Fibroblast of villous mesenchyme (primary cell): ENCODE measurements around the gene FADS3. TPM values are rescaled to one million over a fixed set of nuclear protein-coding genes. Genes with fewer than 3 reads are reported as not detected.

Experiments
- DNase-seq: peaks from one replicate; pipeline ENCODE4 v3.0.0-alpha.2; 2010; ENCODE audit warnings: low read depth
- H3K4me3 ChIP-seq: 2 replicates; pipeline ENCODE4 v1.5.1; 2011; ENCODE audit warnings: low read depth, mild to moderate bottlenecking, low read length
- total RNA-seq: library from RNA; depleted of rRNA; stranded (reverse); fragments of >200 nt; gene quantifications from 2 replicates; pipeline ENCODE4 v1.2.3, GENCODE V29; 2012
- TF ChIP-seq, protein P1 (sequence below): IDR thresholded peaks from 2 replicates; pipeline ENCODE4 v1.5.1; 2012; ENCODE audit warnings: low read depth, mild to moderate bottlenecking, low read length; ENCODE audit not compliant: insufficient read depth

The FADS3 gene
- total RNA-seq, 1 donor: 126 TPM

GRCh38 chr11:61866231-61866957 is 25.0 kb downstream of the FADS3 start:
- TF ChIP-seq, protein P1, sequence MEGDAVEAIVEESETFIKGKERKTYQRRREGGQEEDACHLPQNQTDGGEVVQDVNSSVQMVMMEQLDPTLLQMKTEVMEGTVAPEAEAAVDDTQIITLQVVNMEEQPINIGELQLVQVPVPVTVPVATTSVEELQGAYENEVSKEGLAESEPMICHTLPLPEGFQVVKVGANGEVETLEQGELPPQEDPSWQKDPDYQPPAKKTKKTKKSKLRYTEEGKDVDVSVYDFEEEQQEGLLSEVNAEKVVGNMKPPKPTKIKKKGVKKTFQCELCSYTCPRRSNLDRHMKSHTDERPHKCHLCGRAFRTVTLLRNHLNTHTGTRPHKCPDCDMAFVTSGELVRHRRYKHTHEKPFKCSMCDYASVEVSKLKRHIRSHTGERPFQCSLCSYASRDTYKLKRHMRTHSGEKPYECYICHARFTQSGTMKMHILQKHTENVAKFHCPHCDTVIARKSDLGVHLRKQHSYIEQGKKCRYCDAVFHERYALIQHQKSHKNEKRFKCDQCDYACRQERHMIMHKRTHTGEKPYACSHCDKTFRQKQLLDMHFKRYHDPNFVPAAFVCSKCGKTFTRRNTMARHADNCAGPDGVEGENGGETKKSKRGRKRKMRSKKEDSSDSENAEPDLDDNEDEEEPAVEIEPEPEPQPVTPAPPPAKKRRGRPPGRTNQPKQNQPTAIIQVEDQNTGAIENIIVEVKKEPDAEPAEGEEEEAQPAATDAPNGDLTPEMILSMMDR: no peak
- H3K4me3 ChIP-seq: no peak overlapping the region
- no peak for DNase-seq

DNA sequence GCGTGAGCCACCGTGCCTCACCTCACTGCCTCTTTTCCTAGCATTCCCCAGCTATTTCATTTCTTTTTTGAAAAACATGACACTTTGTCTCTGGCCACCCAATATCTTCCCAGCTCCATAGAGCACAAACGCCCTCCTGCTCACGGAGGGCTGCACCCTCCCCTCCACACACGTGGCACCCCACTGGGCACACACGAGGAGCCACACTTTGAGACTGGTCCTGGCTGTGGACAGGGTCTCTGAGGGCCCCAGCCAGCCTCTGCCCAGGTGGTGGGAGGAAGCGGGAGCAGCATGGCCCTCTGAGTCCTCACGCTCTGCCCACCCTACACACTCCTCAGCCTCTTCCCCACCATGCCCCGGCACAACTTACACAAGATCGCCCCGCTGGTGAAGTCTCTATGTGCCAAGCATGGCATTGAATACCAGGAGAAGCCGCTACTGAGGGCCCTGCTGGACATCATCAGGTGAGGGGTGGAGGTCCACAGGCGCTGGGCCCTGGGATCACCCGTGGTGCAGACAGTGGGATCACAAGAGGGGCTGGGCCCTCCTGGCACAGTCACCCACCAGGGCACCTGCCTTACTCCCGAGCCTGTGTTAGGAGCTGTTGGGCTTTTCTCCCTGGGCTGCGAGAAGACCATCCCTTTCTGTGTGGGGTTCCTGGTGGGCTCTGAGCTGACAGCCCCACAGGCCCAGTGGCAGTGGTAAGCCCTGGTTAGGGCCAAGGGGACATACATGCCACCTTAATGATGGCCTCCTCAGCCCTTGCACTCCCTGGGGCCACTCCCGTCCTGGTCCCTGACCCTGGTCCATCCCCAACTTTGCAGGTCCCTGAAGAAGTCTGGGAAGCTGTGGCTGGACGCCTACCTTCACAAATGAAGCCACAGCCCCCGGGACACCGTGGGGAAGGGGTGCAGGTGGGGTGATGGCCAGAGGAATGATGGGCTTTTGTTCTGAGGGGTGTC is 26.2 kb downstream of the FADS3 start:
- no peak for DNase-seq
- TF ChIP-seq, protein P1: no peak
- H3K4me3 ChIP-seq: no peak overlapping the region

- no peak for DNase-seq
- TF ChIP-seq, protein P1: no peak
- no peak overlapping the region for H3K4me3 ChIP-seq
Measured at GRCh38 chr11:61863548-61864081, 27.7 kb downstream of the FADS3 start.

- TF ChIP-seq, protein P1: no peak
- DNase-seq: no peak
- H3K4me3 ChIP-seq: no peak overlapping the region
Measured at GRCh38 chr11:61862714-61863547, 28.4 kb downstream of the FADS3 start.

- H3K4me3 ChIP-seq: no peak overlapping the region
- no peak for DNase-seq
- TF ChIP-seq, protein P1: no peak
Measured at GRCh38 chr11:61861634-61862033, 29.7 kb downstream of the FADS3 start.
